NK-92 (cell line): Measurements from ENCODE around the gene OR51A4.
"Not testable (repeated sequence)": the region's sequence is repeated elsewhere in the genome, so short reads cannot be mapped to it uniquely, and the experiment has no call there.

Experiments used
- DNase-seq: peaks from one replicate; lab custom pipeline; 2025; ENCODE audit not compliant: unreplicated experiment; lab: John Stamatoyannopoulos, UW

Gene OR51A4

DNA sequence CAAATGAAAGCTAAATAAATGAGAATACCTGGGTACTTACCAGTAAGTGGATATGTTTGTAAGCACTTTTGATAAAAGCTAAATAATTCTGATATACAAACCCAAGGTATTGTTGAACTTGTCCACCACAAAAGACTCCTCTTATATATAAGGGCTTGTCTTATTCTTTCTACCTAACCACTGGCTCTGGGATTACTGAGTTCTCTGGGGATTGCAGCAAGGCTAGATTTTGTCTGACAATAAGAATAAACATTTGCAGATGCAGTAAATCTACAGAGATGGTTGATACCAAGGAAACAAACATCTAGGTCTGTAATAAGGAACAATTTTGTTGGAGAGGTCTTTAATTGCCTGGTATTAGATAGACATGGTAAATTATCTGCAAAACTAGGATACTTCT, at the start of gene OR51A4:
OR51A4 (minus strand) TSS at position 101 of the 400 bp plus-strand sequence. CDS start 505 bp downstream, outside the sequence.
- DNase-seq: no peak

GRCh38 chr11:4994551-4994950, 47.1 kb upstream of the OR51A4 start, which contains the start of gene OR51L1:
OR51L1 (plus strand) TSS chr11:4994851; CDS start chr11:4998983, 4,132 bp downstream.
- no peak for DNase-seq

DNA sequence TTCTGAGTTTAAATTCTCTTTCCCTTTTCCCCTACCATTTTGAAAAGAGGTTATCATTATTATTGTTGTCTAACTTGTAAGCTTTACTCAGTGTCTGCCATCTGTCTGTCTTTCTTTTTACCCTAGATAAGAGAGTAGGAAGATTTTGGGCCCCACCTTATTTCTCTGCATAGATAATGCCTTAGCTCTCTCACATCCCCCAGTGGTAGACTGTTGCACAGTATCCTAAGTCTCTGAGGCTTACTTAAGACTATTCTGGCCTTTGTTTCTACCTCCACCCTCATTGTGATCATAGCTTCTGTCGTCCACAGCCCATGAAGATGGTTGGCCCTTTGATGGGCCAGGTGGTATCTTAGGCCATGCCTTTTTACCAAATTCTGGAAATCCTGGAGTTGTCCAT, 43.7 kb upstream of the OR51A4 start:
- DNase-seq: no peak

- no peak for DNase-seq
These were observed 36.4 kb upstream of the OR51A4 start for GRCh38 chr11:4983841-4984240.

- no peak for DNase-seq
These were observed 35.3 kb upstream of the OR51A4 start for GRCh38 chr11:4982678-4983077.

DNA sequence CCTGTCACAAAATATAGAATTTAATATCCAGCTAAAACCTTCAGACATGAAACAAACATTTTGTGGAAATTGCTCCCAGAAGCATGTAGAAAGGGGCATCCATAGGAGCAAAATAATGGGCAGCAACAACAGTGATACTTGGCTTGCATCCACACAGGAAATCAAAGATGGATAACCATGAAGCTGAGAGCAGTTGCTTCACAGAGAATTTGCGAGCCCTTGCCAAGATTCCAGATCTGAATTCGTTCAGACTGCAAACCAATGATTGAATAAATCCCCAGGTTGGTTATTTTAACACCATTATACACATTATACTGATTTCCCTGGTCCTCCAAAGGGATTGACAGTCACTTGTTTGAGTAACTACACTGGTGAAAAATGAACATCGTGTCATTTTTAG, 31.6 kb upstream of the OR51A4 start:
- DNase-seq: no peak

DNA sequence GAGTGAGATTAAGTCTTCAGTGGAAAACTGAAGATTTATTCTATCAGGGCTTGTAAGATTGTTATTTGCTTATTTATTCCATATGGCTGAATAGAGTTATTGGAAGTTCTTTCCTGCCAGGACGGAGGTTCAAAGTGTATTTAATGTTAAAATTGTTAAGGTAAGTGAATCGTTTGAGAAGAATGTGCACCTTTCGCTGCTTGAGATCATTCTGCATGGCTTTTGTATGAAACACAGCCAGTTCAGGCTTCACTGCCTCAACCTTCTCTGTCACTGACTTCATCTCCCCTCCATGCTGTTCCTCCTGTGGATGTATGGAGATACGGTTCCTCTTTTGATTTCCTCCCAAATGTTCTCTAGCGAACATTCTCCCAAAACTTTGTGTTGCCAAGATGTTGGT, 28.0 kb upstream of the OR51A4 start:
- no peak for DNase-seq

DNA sequence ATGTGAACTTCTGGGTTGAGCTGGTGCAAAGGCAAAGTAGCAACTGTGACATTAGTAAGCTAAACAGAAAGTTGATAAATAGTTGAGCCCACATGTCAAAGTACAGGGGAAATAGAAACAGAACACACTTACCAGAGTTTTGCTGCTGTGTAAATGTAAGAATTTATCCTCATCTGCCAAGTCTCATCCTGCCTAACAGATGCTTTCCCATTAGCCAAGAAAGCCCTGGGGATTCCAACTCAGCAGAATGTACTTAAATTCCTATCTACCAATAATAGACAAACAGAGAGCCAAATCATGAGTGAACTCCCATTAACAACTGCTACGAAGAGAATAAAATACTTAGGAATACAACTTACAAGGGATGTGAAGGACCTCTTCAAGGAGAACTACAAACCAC, 15.4 kb upstream of the OR51A4 start:
- DNase-seq: no peak

DNA sequence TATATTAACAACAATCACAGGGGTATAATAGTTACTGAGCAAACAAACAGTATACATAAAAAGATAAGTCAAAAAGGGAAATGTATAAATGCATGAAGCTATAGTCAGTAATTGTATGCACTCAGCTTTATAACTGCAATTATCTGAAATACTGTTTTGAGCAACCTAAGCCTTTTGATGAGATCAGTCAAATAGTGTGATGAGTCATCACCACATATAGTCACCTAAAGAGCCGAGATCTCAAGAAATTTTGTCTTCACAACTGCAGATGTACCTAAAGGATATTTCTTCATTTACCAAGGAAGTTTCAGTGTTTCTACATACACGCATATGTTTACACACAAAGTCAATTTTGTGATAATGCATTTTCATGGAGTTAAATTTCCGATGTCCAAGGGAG, 13.5 kb upstream of the OR51A4 start:
- no peak for DNase-seq

DNA sequence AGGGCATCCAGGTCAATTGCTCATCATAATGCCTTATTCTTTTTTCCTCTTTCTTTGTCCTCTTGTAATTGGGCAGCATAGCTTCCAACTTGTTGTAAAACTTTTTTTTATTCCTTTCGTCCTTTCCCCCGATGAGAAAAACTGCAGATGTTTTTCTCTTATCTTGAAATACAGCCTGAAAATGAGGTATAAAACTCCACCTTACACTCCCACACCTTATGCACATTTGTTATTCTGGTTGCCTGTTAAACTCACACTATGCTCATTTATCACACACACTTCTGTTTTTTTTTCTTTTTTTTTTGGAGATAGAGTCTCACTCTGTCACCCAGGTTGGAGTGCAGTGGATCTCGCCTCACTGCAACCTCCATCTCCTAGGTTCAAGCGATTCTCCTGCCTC, 10.0 kb upstream of the OR51A4 start:
- no peak for DNase-seq

DNA sequence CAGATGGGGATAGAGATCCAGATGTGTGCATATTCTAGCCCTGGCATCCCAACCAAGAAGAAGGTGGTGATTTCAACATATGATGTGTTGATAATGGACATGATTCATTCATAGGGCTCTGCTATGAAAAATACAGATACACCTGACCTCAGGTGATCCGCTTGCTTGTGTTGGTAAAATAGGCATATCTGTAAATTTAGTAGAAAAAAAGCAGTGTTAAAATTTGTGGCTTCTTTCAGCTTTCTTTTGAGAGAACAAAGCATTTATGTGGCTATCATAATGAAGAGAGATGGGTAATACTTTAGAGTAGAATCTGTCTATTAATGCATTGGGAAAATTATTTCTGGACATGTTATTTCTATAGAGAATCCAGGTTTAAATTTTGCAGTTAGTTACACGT, 8.2 kb upstream of the OR51A4 start, which contains the start of gene OR51A2:
OR51A2 (minus strand) TSS at position 101 of the 400 bp plus-strand sequence; CDS start at position 101, 0 bp downstream.
- not testable (repeated sequence) for DNase-seq

- DNase-seq: no peak
These were observed 10.7 kb downstream of the OR51A4 start for GRCh38 chr11:4936745-4937144.

DNA sequence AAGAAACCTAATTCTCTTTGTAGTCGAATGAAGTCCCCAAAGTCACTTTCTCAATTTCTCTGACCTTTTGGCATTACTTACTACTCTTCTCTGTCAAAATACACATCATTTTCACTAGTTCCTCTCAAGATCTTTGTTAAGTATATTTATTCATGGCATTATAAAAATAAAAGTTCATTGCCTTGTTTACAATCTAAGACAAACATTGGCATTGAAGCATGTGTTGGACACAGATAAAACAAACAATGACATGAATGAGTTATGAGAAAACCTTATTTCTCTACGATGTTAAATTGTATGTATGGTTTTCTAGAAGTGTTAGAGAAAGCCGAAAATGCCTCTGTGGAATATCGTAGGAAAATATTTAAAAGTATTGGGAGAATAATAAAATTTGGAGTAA, 14.7 kb downstream of the OR51A4 start:
- no peak for DNase-seq

GRCh38 chr11:4926608-4927007, 20.8 kb downstream of the OR51A4 start:
- no peak for DNase-seq

DNA sequence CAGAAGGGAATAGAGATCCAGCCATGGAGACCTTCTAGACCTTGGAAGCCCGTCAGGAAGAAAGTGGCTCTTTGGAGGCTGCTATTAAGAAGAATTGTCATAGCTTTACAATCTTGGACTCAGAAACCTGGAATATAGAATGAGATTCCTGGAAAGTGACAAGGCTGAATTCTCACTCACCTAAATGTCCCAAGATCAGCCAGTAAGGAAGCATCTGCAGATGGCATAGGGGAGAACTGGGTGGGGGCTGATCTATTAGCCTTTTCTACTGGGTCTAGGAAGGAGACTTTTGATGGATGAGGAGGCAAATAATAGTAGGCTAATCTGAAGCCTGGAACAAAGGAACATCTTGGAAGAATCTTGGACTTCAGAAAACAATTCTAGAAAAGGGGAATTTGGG, 23.2 kb downstream of the OR51A4 start, which contains the start of gene OR51G1:
OR51G1 (minus strand) TSS at position 101 of the 400 bp plus-strand sequence; CDS start at position 101, 0 bp downstream.
- DNase-seq: no peak

- DNase-seq: no peak
These were observed 25.1 kb downstream of the OR51A4 start for GRCh38 chr11:4922304-4922703.

DNA sequence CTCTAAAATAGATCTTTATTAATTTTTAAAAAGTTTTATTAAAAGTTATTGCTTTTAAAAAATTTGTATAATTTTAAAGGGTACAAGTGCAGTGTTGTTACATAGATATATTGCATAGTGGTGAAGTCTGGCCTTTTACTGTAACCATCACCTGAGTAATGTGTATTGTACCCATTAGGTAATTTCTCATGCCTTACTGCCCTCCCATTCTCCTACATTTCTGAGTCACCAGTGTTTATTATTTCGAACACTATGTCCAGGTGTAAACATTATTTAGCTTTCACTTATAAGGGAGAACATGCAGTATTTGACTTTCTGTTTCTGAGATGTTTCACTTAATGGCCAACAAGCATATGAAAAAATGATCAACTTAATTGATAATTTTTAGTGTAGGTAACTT, 25.6 kb downstream of the OR51A4 start:
- no peak for DNase-seq

DNA sequence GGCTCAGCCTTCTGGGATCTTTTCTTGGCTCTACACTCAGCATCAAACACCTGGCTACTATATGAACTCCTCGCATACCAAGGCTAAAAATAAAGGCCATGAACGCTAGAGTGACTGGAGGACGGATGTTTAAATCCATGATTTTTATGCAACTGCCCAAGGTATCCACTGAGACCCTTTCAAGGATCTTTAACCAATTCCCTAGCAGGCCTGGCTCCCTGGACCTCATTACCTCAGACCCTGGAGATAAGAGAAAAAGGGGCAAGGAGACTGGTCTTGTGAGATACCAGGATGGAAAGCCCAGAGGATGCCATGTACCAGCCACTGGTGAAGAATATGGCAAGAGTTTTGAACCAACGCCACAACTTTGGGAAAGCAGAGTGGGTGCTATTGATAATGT, 28.2 kb downstream of the OR51A4 start, which contains the start of gene OR51G2:
OR51G2 (minus strand) TSS at position 101 of the 400 bp plus-strand sequence. CDS start 3,687 bp downstream, outside the sequence.
- DNase-seq: no peak

DNA sequence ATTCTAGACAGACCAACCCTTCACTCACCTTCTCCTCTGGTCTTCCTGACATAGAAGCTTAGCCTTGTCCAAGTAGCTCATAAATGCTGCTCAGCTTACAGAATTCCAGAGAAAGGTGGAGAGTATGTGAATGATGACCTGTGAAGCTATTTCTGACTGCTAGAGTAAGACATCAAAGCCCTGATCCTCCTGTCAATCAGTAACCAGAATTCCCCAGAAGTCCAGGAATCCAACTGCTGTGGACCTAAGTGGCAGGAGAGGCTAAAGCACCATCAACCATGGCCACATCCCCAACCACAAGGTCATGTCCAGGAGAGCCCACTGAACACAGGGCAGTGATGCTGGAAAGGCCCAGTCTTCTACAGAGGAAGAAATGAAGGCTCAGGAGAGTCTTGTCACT, 30.8 kb downstream of the OR51A4 start:
- DNase-seq: no peak

GRCh38 chr11:4903484-4903883, 43.9 kb downstream of the OR51A4 start, which contains the start of gene OR51A7:
OR51A7 (plus strand) TSS chr11:4903783; CDS start chr11:4907370, 3,587 bp downstream.
- DNase-seq: no peak
